IPS-15b (cell line): ENCODE results near the gene NGLY1.

ENCODE experiments used
- H3K27me3 ChIP-seq: one replicate; pipeline ENCODE4 v1.6.1; 2013; ENCODE audit warnings: low read length; ENCODE audit not compliant: control insufficient read depth, insufficient read depth
- H3K36me3 ChIP-seq: one replicate; pipeline ENCODE4 v1.6.1; 2013; ENCODE audit warnings: low read length; ENCODE audit not compliant: control insufficient read depth, insufficient read depth
- H3K4me1 ChIP-seq: one replicate; pipeline ENCODE4 v1.6.1; 2013; ENCODE audit warnings: mild to moderate bottlenecking, low read length; ENCODE audit not compliant: control insufficient read depth, insufficient read depth
- H3K4me3 ChIP-seq: one replicate; pipeline ENCODE4 v1.5.1; 2013; ENCODE audit warnings: low read depth, low read length
- H3K9ac ChIP-seq: one replicate; pipeline ENCODE4 v1.6.1; 2013; ENCODE audit warnings: low read depth, mild to moderate bottlenecking, low read length
- H3K9me3 ChIP-seq: one replicate; pipeline ENCODE4 v1.6.1; 2013; ENCODE audit warnings: mild to moderate bottlenecking, low read length; ENCODE audit not compliant: control insufficient read depth, insufficient read depth

NGLY1 gene

GRCh38 chr3:25677121-25677520 is 106.1 kb downstream of the NGLY1 start:
- no peaks in the 10 kb centered on the region for H3K36me3 ChIP-seq
- no peaks in the 10 kb centered on the region for H3K27me3 ChIP-seq
- H3K9ac ChIP-seq: no peak overlapping the region
- no peaks in the 10 kb centered on the region for H3K9me3 ChIP-seq
- H3K4me1 ChIP-seq: peaks cover 3% of the 10 kb centered on the region
- H3K4me3 ChIP-seq: no peak overlapping the region

GRCh38 chr3:25674670-25675069 is 108.6 kb downstream of the NGLY1 start:
- no peaks in the 10 kb centered on the region for H3K36me3 ChIP-seq
- no peak overlapping the region for H3K9ac ChIP-seq
- H3K27me3 ChIP-seq: no peaks in the 10 kb centered on the region
- peaks cover 3% of the 10 kb centered on the region for H3K4me1 ChIP-seq
- H3K4me3 ChIP-seq: no peak overlapping the region
- no peaks in the 10 kb centered on the region for H3K9me3 ChIP-seq

GRCh38 chr3:25673738-25674298 is 109.4 kb downstream of the NGLY1 start:
- Histone ChIP-seq H3K4me3 (no peak overlapping the region), H3K9me3 (no peaks in the 10 kb centered on the region), H3K27me3 (no peaks in the 10 kb centered on the region), H3K4me1 (peaks cover 3% of the 10 kb centered on the region), H3K9ac (no peak overlapping the region), H3K36me3 (no peaks in the 10 kb centered on the region)
